OCI-LY1 (cell line): Measurements from ENCODE around the gene DPF3.

Experiments
- H2AFZ ChIP-seq: fragments of 200-600 bp; sonication (generic), shearing (Covaris generic); 2 replicates; pipeline ENCODE4 v1.6.0; 2014; ENCODE audit warnings: antibody characterized with exemption, mild to moderate bottlenecking, low read length
- H3F3A ChIP-seq: fragments of 200-600 bp; sonication (generic), shearing (Covaris generic); 2 replicates; pipeline ENCODE4 v1.6.0; 2014; ENCODE audit warnings: mild to moderate bottlenecking, antibody characterized with exemption, low read length, moderate library complexity; ENCODE audit not compliant: insufficient read depth
- H3K27ac ChIP-seq: fragments of 200-600 bp; sonication (generic); 2 replicates; pipeline ENCODE4 v1.5.1; 2014; ENCODE audit warnings: low read length, mixed run types, mild to moderate bottlenecking, low read depth; ENCODE audit not compliant: poor library complexity, severe bottlenecking
- H3K27me3 ChIP-seq: fragments of 200-600 bp; sonication (generic); 2 replicates; pipeline ENCODE4 v1.6.0; 2014; ENCODE audit warnings: antibody characterized with exemption, mild to moderate bottlenecking, low read length, moderate library complexity; ENCODE audit not compliant: insufficient read depth
- H3K36me3 ChIP-seq: fragments of 200-600 bp; sonication (generic); 2 replicates; pipeline ENCODE4 v1.6.1; 2014; ENCODE audit warnings: mild to moderate bottlenecking, antibody characterized with exemption, low read length, moderate library complexity, mixed read lengths; ENCODE audit not compliant: insufficient read depth
- H3K4me1 ChIP-seq: fragments of 200-600 bp; sonication (generic); 2 replicates; pipeline ENCODE4 v1.5.1; 2014; ENCODE audit warnings: mild to moderate bottlenecking, low read length, moderate library complexity; ENCODE audit not compliant: insufficient read depth, severe bottlenecking
- H3K4me2 ChIP-seq: fragments of 200-600 bp; sonication (generic), shearing (Covaris generic); 2 replicates; pipeline ENCODE4 v1.6.1; 2014; ENCODE audit warnings: low read length
- H3K4me3 ChIP-seq: fragments of 200-600 bp; sonication (generic); 2 replicates; pipeline ENCODE4 v1.5.1; 2014; ENCODE audit warnings: low read length, low read depth, mild to moderate bottlenecking, mixed read lengths; ENCODE audit not compliant: poor library complexity, severe bottlenecking
- H3K79me2 ChIP-seq: fragments of 200-600 bp; shearing (Covaris generic); 2 replicates; pipeline ENCODE4 v1.6.1; 2016; ENCODE audit warnings: mixed run types, low read length, mixed read lengths; ENCODE audit not compliant: insufficient read depth
- H3K9ac ChIP-seq: fragments of 200-600 bp; sonication (generic), shearing (Covaris generic); 2 replicates; pipeline ENCODE4 v1.6.1; 2014; ENCODE audit warnings: mild to moderate bottlenecking, low read length, mixed read lengths
- H3K9me2 ChIP-seq: fragments of 200-600 bp; sonication (generic), shearing (Covaris generic); 2 replicates; pipeline ENCODE4 v1.6.1; 2014; ENCODE audit warnings: low read depth, mild to moderate bottlenecking, low read length, mixed read lengths
- H3K9me3 ChIP-seq: fragments of 200-600 bp; shearing (Covaris generic); 2 replicates; pipeline ENCODE4 v1.6.1; 2014; ENCODE audit warnings: low read length, mixed read lengths
- H4K20me1 ChIP-seq: fragments of 200-600 bp; sonication (generic), shearing (Covaris generic); 2 replicates; pipeline ENCODE4 v1.6.0; 2016; ENCODE audit warnings: mild to moderate bottlenecking, low read length; ENCODE audit not compliant: insufficient read depth
- EZH2 ChIP-seq: fragments of 200-600 bp; sonication (generic), shearing (Covaris generic); IDR thresholded peaks from 2 replicates; pipeline ENCODE4 v1.8.0; 2017; ENCODE audit warnings: borderline replicate concordance, mixed run types, mild to moderate bottlenecking, antibody characterized with exemption, low read length, moderate library complexity, mixed read lengths
- TF ChIP-seq, protein P1 (sequence below): fragments of 200-600 bp; sonication (generic), shearing (Covaris generic); IDR thresholded peaks from 2 replicates; pipeline ENCODE4 v1.5.1; 2017; ENCODE audit warnings: mild to moderate bottlenecking, antibody characterized with exemption, low read length, moderate library complexity, mixed read lengths

The DPF3 gene

DNA sequence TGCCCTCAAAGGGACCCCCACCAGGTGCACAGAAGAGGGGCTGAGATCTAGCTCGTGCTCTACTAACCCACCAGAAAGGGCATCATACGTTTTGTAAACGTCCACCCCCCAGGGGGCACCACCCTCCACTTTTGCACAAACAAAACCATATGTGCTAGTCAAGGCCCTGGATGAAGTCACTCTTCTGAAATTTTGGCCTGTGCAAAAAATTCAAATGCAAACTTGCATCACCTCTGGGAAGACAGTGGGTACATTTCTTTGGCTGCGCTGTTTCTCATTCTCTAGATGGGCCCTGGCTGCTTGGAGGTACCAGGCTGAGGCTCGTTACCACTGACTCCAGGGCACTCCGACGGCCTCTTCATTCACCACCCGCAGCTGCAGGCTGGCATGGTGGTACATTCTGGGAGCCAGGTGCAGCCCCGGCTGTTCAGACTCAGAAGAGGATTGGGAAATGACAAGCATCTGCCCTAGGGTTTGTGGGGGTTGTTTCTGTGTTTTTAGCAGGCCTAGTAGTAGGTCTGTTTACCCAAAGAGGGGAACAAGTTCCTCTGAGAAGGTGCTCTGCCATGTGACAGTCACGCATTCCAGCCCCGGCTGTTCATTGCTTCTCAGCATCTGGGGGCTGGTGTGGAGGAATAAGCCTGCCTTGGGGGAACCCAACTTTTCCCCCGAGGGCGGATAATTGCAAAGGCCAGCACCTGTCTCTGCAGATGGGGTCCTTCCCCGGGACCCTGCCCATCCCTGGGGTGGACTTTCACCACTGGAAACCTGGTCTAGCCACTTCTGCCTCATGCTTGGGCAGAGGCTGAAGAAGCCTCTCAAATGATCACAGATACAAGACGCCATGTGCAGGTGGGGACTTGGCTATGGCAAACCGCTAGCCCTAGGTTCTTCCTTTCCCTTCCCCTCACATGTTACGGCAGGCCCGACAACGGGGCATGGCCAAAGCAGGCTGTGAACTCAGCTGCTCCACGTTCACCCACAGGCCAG, 147.6 kb downstream of the DPF3 start:
- no peaks in the 10 kb centered on the region for H3K9me2 ChIP-seq
- H3K9ac ChIP-seq: no peak overlapping the region
- no peak overlapping the region for H3K4me2 ChIP-seq
- TF ChIP-seq EZH2: no peak
- TF ChIP-seq, protein P1, sequence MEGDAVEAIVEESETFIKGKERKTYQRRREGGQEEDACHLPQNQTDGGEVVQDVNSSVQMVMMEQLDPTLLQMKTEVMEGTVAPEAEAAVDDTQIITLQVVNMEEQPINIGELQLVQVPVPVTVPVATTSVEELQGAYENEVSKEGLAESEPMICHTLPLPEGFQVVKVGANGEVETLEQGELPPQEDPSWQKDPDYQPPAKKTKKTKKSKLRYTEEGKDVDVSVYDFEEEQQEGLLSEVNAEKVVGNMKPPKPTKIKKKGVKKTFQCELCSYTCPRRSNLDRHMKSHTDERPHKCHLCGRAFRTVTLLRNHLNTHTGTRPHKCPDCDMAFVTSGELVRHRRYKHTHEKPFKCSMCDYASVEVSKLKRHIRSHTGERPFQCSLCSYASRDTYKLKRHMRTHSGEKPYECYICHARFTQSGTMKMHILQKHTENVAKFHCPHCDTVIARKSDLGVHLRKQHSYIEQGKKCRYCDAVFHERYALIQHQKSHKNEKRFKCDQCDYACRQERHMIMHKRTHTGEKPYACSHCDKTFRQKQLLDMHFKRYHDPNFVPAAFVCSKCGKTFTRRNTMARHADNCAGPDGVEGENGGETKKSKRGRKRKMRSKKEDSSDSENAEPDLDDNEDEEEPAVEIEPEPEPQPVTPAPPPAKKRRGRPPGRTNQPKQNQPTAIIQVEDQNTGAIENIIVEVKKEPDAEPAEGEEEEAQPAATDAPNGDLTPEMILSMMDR: no peak
- H3F3A ChIP-seq: no peaks in the 10 kb centered on the region
- H3K36me3 ChIP-seq: no peaks in the 10 kb centered on the region
- no peaks in the 10 kb centered on the region for H3K9me3 ChIP-seq
- no peak overlapping the region for H2AFZ ChIP-seq
- no peak overlapping the region for H3K27ac ChIP-seq
- no peaks in the 10 kb centered on the region for H3K4me1 ChIP-seq
- H3K4me3 ChIP-seq: no peak overlapping the region
- no peaks in the 10 kb centered on the region for H3K27me3 ChIP-seq
- no peaks in the 10 kb centered on the region for H4K20me1 ChIP-seq
- H3K79me2 ChIP-seq: no peaks in the 10 kb centered on the region

DNA sequence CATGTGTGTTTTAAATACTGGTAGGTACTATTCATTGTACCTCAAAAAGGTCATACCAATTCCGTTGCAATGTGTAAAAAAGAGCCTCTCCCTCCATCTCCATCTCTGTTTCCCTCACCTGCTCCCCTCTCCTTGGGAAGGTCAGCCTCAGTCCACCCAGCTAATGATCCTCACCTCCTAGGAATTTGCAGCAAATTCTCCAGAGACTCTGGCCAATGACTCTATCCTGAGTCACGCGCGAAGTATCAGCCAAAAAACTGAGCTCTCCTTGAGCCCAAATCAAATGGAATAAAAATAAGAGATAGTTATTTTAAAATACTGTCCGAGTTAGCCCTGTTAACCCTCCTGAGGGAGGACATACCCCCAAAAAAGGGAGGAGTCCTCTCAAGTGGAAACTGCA, 148.4 kb downstream of the DPF3 start:
- Histone ChIP-seq H4K20me1 (no peaks in the 10 kb centered on the region), H3K9me2 (no peaks in the 10 kb centered on the region), H3K9me3 (no peaks in the 10 kb centered on the region), H3K9ac (no peak overlapping the region), H3K4me3 (no peak overlapping the region), H3F3A (no peaks in the 10 kb centered on the region), H3K79me2 (no peaks in the 10 kb centered on the region), H3K36me3 (no peaks in the 10 kb centered on the region), H3K27me3 (no peaks in the 10 kb centered on the region), H2AFZ (no peak overlapping the region), H3K4me2 (no peak overlapping the region), H3K4me1 (no peaks in the 10 kb centered on the region), H3K27ac (no peak overlapping the region)
- TF ChIP-seq, protein P1: no peak
- TF ChIP-seq EZH2: no peak

DNA sequence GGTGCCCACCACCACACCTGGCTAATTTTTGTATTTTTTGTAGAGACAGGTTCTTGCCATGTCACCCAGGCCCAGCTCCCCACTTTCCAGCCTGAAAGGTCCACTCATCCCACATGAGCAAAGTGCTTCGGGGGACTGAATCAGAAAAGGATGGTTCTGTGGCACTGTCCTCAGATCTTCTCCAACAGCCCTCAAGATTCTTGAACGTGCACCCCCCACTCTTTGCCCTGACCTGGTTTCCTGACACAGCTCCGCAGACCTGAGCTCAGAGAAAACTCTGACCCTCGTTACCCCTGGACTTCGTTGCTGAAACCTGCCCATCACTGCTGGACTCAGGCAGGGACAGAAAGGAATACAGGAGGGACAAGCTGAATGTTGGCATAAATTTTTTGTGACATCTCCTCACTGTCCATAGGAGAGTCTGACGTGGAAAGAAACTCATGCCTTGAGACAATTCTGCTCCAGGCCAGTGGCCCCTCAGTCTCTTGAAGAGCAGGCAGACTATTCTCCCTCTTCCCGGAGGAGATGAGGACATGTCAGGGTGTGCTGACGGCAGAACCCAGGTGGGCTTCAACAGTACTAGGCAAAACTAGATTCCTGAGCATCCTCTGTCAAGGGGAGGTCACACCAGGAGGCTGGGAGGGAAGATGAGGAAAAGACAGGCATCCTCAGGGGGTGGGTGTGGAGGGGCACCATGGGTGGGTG, 149.3 kb downstream of the DPF3 start:
- H3K36me3 ChIP-seq: no peaks in the 10 kb centered on the region
- no peaks in the 10 kb centered on the region for H3K9me3 ChIP-seq
- H3K27ac ChIP-seq: no peak overlapping the region
- H3K9me2 ChIP-seq: no peaks in the 10 kb centered on the region
- no peaks in the 10 kb centered on the region for H3K4me1 ChIP-seq
- no peaks in the 10 kb centered on the region for H3K27me3 ChIP-seq
- no peak overlapping the region for H3K9ac ChIP-seq
- no peaks in the 10 kb centered on the region for H3K79me2 ChIP-seq
- H3F3A ChIP-seq: no peaks in the 10 kb centered on the region
- no peak overlapping the region for H3K4me3 ChIP-seq
- H2AFZ ChIP-seq: no peak overlapping the region
- TF ChIP-seq EZH2: no peak
- TF ChIP-seq, protein P1: no peak
- H3K4me2 ChIP-seq: no peak overlapping the region
- no peaks in the 10 kb centered on the region for H4K20me1 ChIP-seq
